Osteocyte (in vitro differentiated cells): Measurements from ENCODE around the gene NT5DC2. TPM values are rescaled to one million over a fixed set of nuclear protein-coding genes. Genes with fewer than 3 reads are reported as not detected.

Experiments
- DNase-seq: peaks from one replicate; pipeline ENCODE4 v3.0.0; 2021; ENCODE audit warnings: mixed read lengths; ENCODE audit not compliant: unreplicated experiment; ENCODE audit errors: extremely low spot score
- H3K27ac Mint-ChIP-seq: one replicate; pipeline ENCODE4 v1.8.0; 2021; ENCODE audit warnings: mild to moderate bottlenecking, mixed read lengths; ENCODE audit not compliant: unreplicated experiment
- H3K27me3 Mint-ChIP-seq: one replicate; pipeline ENCODE4 v1.8.0; 2021; ENCODE audit warnings: mixed read lengths; ENCODE audit not compliant: unreplicated experiment
- H3K36me3 Mint-ChIP-seq: one replicate; pipeline ENCODE4 v1.8.0; 2021; ENCODE audit warnings: mixed read lengths; ENCODE audit not compliant: unreplicated experiment
- H3K4me1 Mint-ChIP-seq: one replicate; pipeline ENCODE4 v1.8.0; 2021; ENCODE audit warnings: mixed read lengths; ENCODE audit not compliant: unreplicated experiment
- H3K4me3 Mint-ChIP-seq: one replicate; pipeline ENCODE4 v1.8.0; 2021; ENCODE audit warnings: mild to moderate bottlenecking, moderate library complexity, mixed read lengths; ENCODE audit not compliant: unreplicated experiment
- H3K9me3 Mint-ChIP-seq: one replicate; pipeline ENCODE4 v1.8.0; 2021; ENCODE audit warnings: mixed read lengths; ENCODE audit not compliant: unreplicated experiment
- CTCF ChIP-seq: fragments of 200-600 bp; sonication (generic); IDR thresholded peaks from 2 replicates; pipeline ENCODE4 v1.5.0; 2021; ENCODE audit warnings: antibody characterized with exemption, mild to moderate bottlenecking, moderate library complexity
- total RNA-seq: library from RNA; stranded (reverse); gene quantifications from 2 replicates; pipeline ENCODE4 v1.2.1, GENCODE V29; 2021

The NT5DC2 gene
- total RNA-seq, 1 donor from 2014 or later = 178 TPM

DNA sequence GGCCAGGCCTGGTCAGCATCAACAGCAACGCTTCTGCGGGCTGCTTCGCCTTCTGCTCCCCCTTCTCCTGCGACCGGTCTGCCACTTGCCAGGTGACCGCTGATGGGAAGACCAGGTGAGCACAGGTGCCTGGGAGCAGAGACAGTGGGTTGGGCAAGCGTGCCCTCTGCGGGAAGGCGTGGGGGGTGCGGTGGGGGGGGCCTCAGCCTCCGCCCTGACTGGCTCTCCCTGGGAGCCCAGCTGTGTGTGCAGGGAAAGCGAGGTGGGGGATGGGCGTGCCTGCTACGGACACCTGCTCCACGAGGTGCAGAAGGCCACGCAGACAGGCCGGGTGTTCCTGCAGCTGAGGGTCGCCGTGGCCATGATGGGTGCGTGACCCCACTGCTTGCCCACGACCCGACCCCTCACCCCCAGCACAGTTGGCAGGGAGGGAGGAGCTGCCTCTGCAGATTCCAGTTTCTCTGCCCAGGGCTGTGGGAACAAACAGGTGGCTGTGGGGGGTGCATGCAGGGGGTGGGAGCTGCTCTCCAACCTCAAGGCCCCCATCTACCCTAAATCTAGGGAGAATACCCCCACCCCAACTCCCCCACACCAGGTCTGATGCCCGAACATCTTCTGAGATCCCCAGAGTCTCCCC lies 29.8 kb downstream of the NT5DC2 start:
- TF ChIP-seq CTCF = no peak
- no peak for DNase-seq
- Mint-ChIP-seq H3K27ac (no peak overlapping the region), H3K4me1 (peaks cover 6% of the 10 kb centered on the region), H3K4me3 (no peak overlapping the region), H3K27me3 (no peaks in the 10 kb centered on the region), H3K36me3 (no peaks in the 10 kb centered on the region), H3K9me3 (no peaks in the 10 kb centered on the region)

DNA sequence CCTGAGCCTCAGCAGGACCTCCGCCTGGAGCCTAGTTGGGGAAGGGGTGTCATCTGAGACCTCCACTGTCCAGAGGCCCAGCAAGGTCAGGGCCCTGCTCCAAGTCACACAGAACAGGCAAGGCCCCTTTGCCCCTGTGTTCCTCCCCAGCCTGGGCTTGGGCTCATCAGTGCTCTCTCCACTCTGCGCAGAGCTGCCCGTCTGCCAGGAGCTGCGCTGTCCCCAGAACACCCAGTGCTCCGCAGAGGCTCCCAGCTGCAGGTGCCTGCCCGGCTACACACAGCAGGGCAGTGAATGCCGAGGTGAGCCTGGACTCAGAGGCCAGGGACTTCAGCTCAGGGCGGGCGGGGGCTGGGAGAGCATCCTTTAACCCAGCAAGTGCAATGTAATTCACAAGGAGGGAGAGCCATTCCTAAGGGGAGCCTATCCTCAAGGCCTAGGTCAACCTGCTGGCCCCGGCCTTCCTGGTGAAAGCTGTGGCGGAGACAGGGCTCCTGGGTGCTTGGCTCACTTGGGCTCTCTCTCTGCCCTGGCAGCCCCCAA lies 30.8 kb downstream of the NT5DC2 start:
- Mint-ChIP-seq H3K4me1 (peaks cover 7% of the 10 kb centered on the region), H3K27me3 (no peaks in the 10 kb centered on the region), H3K9me3 (no peaks in the 10 kb centered on the region), H3K27ac (no peak overlapping the region), H3K4me3 (no peak overlapping the region), H3K36me3 (no peaks in the 10 kb centered on the region)
- TF ChIP-seq CTCF = no peak
- no peak for DNase-seq

- Mint-ChIP-seq H3K36me3 (no peaks in the 10 kb centered on the region), H3K4me1 (peaks cover 2% of the 10 kb centered on the region), H3K27me3 (no peaks in the 10 kb centered on the region), H3K27ac (no peak overlapping the region), H3K4me3 (no peak overlapping the region), H3K9me3 (no peaks in the 10 kb centered on the region)
- no peak for DNase-seq
- TF ChIP-seq CTCF = no peak
These were observed 31.7 kb downstream of the NT5DC2 start for GRCh38 chr3:52502001-52502400.

DNA sequence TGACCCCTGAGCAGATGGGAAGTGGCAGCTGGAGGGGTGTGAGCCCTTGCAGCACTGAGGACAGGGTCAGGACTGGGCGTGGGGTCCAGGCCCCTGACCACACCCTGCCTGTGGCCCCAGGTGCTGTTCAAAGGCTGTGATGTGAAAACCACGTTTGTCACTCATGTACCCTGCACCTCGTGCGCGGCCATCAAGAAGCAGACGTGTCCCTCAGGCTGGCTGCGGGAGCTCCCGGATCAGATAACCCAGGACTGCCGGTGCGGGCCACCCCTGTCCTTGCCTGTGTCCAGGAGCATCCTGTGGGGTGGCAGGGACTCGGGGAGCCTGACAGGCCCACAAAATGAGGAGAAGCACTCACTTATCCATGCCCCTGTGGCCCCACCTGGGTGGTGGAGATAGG lies 32.6 kb downstream of the NT5DC2 start:
- H3K27me3 Mint-ChIP-seq = no peaks in the 10 kb centered on the region

More for the DNA sequence above, 32.6 kb downstream of the NT5DC2 start:
- TF ChIP-seq CTCF = no peak
- no peaks in the 10 kb centered on the region for H3K9me3 Mint-ChIP-seq
- no peak overlapping the region for H3K4me3 Mint-ChIP-seq
- peaks cover 1% of the 10 kb centered on the region for H3K4me1 Mint-ChIP-seq
- no peaks in the 10 kb centered on the region for H3K36me3 Mint-ChIP-seq
- DNase-seq = no peak
- H3K27ac Mint-ChIP-seq = no peak overlapping the region
